ENCODE results near the gene TEDC1.
A peak's percentile ranks its signal among the peaks of the same experiment; 100 is the strongest.

Gene TEDC1

GRCh38 chr14:105487986-105488777 is 2.9 kb upstream of the TEDC1 start:
- Histone ChIP-seq H3K27me3 (ENCODE audit: control insufficient read depth, insufficient read depth, low read length) (peaks cover 7% of the 10 kb centered on the region; the same call in 1 of the 2 replicates), H3K4me3 (ENCODE audit: low read length) (no peak overlapping the region), H3K36me3 (ENCODE audit: control insufficient read depth, insufficient read depth, low read length) (no peaks in the 10 kb centered on the region), H3K9me3 (ENCODE audit: control insufficient read depth, insufficient read depth, low read length) (no peaks in the 10 kb centered on the region), H3K27ac (ENCODE audit: low read length) (no peak overlapping the region), H3K4me1 (ENCODE audit: control insufficient read depth, insufficient read depth, low read length) (no peaks in the 10 kb centered on the region; the same call in 1 of the 2 replicates)
- no CpG with 5 or more reads among the region's 26 CpGs for WGBS (ENCODE audit: insufficient coverage, insufficient read length)
- no peak for DNase-seq (ENCODE audit: low read depth, low spot score)

GRCh38 chr14:105488781-105489541 is 2.1 kb upstream of the TEDC1 start:
- no peak overlapping the region for H3K27ac ChIP-seq (ENCODE audit: low read length)
- H3K4me1 ChIP-seq (ENCODE audit: control insufficient read depth, insufficient read depth, low read length): no peaks in the 10 kb centered on the region; the same call in 1 of the 2 replicates
- no peak for DNase-seq (ENCODE audit: low read depth, low spot score)
- H3K4me3 ChIP-seq (ENCODE audit: low read length): no peak overlapping the region
- WGBS (ENCODE audit: insufficient coverage, insufficient read length): no CpG with 5 or more reads among the region's 20 CpGs
- peaks cover 7% of the 10 kb centered on the region; the same call in 1 of the 2 replicates for H3K27me3 ChIP-seq (ENCODE audit: control insufficient read depth, insufficient read depth, low read length)
- H3K9me3 ChIP-seq (ENCODE audit: control insufficient read depth, insufficient read depth, low read length): no peaks in the 10 kb centered on the region
- no peaks in the 10 kb centered on the region for H3K36me3 ChIP-seq (ENCODE audit: control insufficient read depth, insufficient read depth, low read length)

- Histone ChIP-seq H3K27me3 (ENCODE audit: control insufficient read depth, insufficient read depth, low read length) (peaks cover 7% of the 10 kb centered on the region; the same call in 1 of the 2 replicates), H3K27ac (ENCODE audit: low read length) (no peak overlapping the region), H3K9me3 (ENCODE audit: control insufficient read depth, insufficient read depth, low read length) (no peaks in the 10 kb centered on the region), H3K4me1 (ENCODE audit: control insufficient read depth, insufficient read depth, low read length) (no peaks in the 10 kb centered on the region; the same call in 1 of the 2 replicates), H3K4me3 (ENCODE audit: low read length) (peak overlapping the region; percentile 32; the same call in 1 of the 2 replicates), H3K36me3 (ENCODE audit: control insufficient read depth, insufficient read depth, low read length) (no peaks in the 10 kb centered on the region; the same call in 1 of the 2 replicates)
- no CpG with 5 or more reads among the region's 44 CpGs for WGBS (ENCODE audit: insufficient coverage, insufficient read length)
- DNase-seq (ENCODE audit: low read depth, low spot score): no peak
These were observed 1.3 kb upstream of the TEDC1 start for GRCh38 chr14:105489542-105490266.

- no CpG with 5 or more reads among the region's 33 CpGs for WGBS (ENCODE audit: insufficient coverage, insufficient read length)
- DNase-seq (ENCODE audit: low read depth, low spot score): no peak
- Histone ChIP-seq H3K4me1 (ENCODE audit: control insufficient read depth, insufficient read depth, low read length) (no peaks in the 10 kb centered on the region; the same call in 1 of the 2 replicates), H3K27me3 (ENCODE audit: control insufficient read depth, insufficient read depth, low read length) (peaks cover 7% of the 10 kb centered on the region; the same call in 1 of the 2 replicates), H3K36me3 (ENCODE audit: control insufficient read depth, insufficient read depth, low read length) (no peaks in the 10 kb centered on the region; the same call in 1 of the 2 replicates), H3K4me3 (ENCODE audit: low read length) (peak overlapping the region; percentile 32; the same call in 1 of the 2 replicates), H3K27ac (ENCODE audit: low read length) (no peak overlapping the region), H3K9me3 (ENCODE audit: control insufficient read depth, insufficient read depth, low read length) (no peaks in the 10 kb centered on the region)
These were observed 827 bp upstream of the TEDC1 start for GRCh38 chr14:105490267-105490571.

GRCh38 chr14:105491366-105491973 is 424 bp downstream of the TEDC1 start:
- no peak overlapping the region for H3K27ac ChIP-seq (ENCODE audit: low read length)
- H3K4me1 ChIP-seq (ENCODE audit: control insufficient read depth, insufficient read depth, low read length): no peaks in the 10 kb centered on the region; the same call in 1 of the 2 replicates
- H3K27me3 ChIP-seq (ENCODE audit: control insufficient read depth, insufficient read depth, low read length): peaks cover 7% of the 10 kb centered on the region; the same call in 1 of the 2 replicates
- H3K36me3 ChIP-seq (ENCODE audit: control insufficient read depth, insufficient read depth, low read length): no peaks in the 10 kb centered on the region; the same call in 1 of the 2 replicates
- H3K4me3 ChIP-seq (ENCODE audit: low read length): peak overlapping the region; percentile 40; the same call in 1 of the 2 replicates
- no peak for DNase-seq (ENCODE audit: low read depth, low spot score)
- H3K9me3 ChIP-seq (ENCODE audit: control insufficient read depth, insufficient read depth, low read length): no peaks in the 10 kb centered on the region
- WGBS (ENCODE audit: insufficient coverage, insufficient read length): no CpG with 5 or more reads among the region's 53 CpGs

- WGBS (ENCODE audit: insufficient coverage, insufficient read length): no CpG with 5 or more reads among the region's 24 CpGs
- Histone ChIP-seq H3K27ac (ENCODE audit: low read length) (no peak overlapping the region), H3K4me3 (ENCODE audit: low read length) (no peak overlapping the region), H3K27me3 (ENCODE audit: control insufficient read depth, insufficient read depth, low read length) (peaks cover 5% of the 10 kb centered on the region; the same call in 1 of the 2 replicates), H3K9me3 (ENCODE audit: control insufficient read depth, insufficient read depth, low read length) (no peaks in the 10 kb centered on the region), H3K36me3 (ENCODE audit: control insufficient read depth, insufficient read depth, low read length) (no peaks in the 10 kb centered on the region; the same call in 1 of the 2 replicates), H3K4me1 (ENCODE audit: control insufficient read depth, insufficient read depth, low read length) (no peaks in the 10 kb centered on the region; the same call in 1 of the 2 replicates)
- DNase-seq (ENCODE audit: low read depth, low spot score): no peak
These were observed 1.3 kb downstream of the TEDC1 start for GRCh38 chr14:105492031-105492970.

- no peaks in the 10 kb centered on the region for H3K9me3 ChIP-seq (ENCODE audit: control insufficient read depth, insufficient read depth, low read length)
- DNase-seq (ENCODE audit: low read depth, low spot score): no peak
- no peak overlapping the region for H3K4me3 ChIP-seq (ENCODE audit: low read length)
- H3K4me1 ChIP-seq (ENCODE audit: control insufficient read depth, insufficient read depth, low read length): no peaks in the 10 kb centered on the region; the same call in 1 of the 2 replicates
- H3K27ac ChIP-seq (ENCODE audit: low read length): no peak overlapping the region
- no CpG with 5 or more reads among the region's 20 CpGs for WGBS (ENCODE audit: insufficient coverage, insufficient read length)
- no peaks in the 10 kb centered on the region; the same call in 1 of the 2 replicates for H3K27me3 ChIP-seq (ENCODE audit: control insufficient read depth, insufficient read depth, low read length)
- H3K36me3 ChIP-seq (ENCODE audit: control insufficient read depth, insufficient read depth, low read length): no peaks in the 10 kb centered on the region; the same call in 1 of the 2 replicates
These were observed 2.2 kb downstream of the TEDC1 start for GRCh38 chr14:105492971-105493871.

GRCh38 chr14:105493921-105494605 is 3.0 kb downstream of the TEDC1 start:
- Histone ChIP-seq H3K36me3 (ENCODE audit: control insufficient read depth, insufficient read depth, low read length) (no peaks in the 10 kb centered on the region; the same call in 1 of the 2 replicates), H3K27ac (ENCODE audit: low read length) (no peak overlapping the region), H3K9me3 (ENCODE audit: control insufficient read depth, insufficient read depth, low read length) (no peaks in the 10 kb centered on the region), H3K4me3 (ENCODE audit: low read length) (no peak overlapping the region), H3K27me3 (ENCODE audit: control insufficient read depth, insufficient read depth, low read length) (no peaks in the 10 kb centered on the region), H3K4me1 (ENCODE audit: control insufficient read depth, insufficient read depth, low read length) (no peaks in the 10 kb centered on the region; the same call in 1 of the 2 replicates)
- no CpG with 5 or more reads among the region's 16 CpGs for WGBS (ENCODE audit: insufficient coverage, insufficient read length)
- no peak for DNase-seq (ENCODE audit: low read depth, low spot score)
